HFFc6 (cell line): ENCODE measurements around the gene LRRN3. TPM values are rescaled to one million over a fixed set of nuclear protein-coding genes. Genes with fewer than 3 reads are reported as not detected.

Experiments used
- DNase-seq: peaks from one replicate; pipeline ENCODE4 v3.0.0-alpha.2; 2018
- H3K27ac Mint-ChIP-seq: 2 replicates; pipeline ENCODE4 v1.8.0; 2020; ENCODE audit warnings: mild to moderate bottlenecking, mixed read lengths
- H3K27me3 Mint-ChIP-seq: 2 replicates; pipeline ENCODE4 v1.8.0; 2021; ENCODE audit warnings: mild to moderate bottlenecking, moderate library complexity, mixed read lengths; ENCODE audit not compliant: insufficient read depth
- H3K36me3 Mint-ChIP-seq: 2 replicates; pipeline ENCODE4 v1.8.0; 2021; ENCODE audit warnings: low read depth, mixed read lengths
- H3K4me1 Mint-ChIP-seq: 2 replicates; pipeline ENCODE4 v1.8.0; 2020; ENCODE audit warnings: low read depth, mixed read lengths
- H3K4me3 Mint-ChIP-seq: 2 replicates; pipeline ENCODE4 v1.8.0; 2020; ENCODE audit warnings: mild to moderate bottlenecking, moderate library complexity, mixed read lengths
- H3K9me3 Mint-ChIP-seq: 2 replicates; pipeline ENCODE4 v1.8.0; 2020; ENCODE audit warnings: mild to moderate bottlenecking, mixed read lengths
- total RNA-seq, 6 experiments: library from RNA; stranded (reverse); fragmentation: NEBNext Ultra II Directional; extraction: Animal tissue kit (Norgen Biotek cat#: 25700); gene quantifications; 2 replicates in 1 of 6; 3 replicates in 5 of 6; pipeline ENCODE4 v1.2.3, GENCODE V29; 2021
- TF ChIP-seq, protein P1 (sequence below): fragments of 200-600 bp; sonication (generic); IDR thresholded peaks from 2 replicates; pipeline ENCODE4 v1.5.0; 2021; ENCODE audit warnings: antibody characterized with exemption, mild to moderate bottlenecking

Gene LRRN3
- total RNA-seq, 6 experiments from 2014 or later, result 13.7 to 42.0 (median 35.5) TPM

DNA sequence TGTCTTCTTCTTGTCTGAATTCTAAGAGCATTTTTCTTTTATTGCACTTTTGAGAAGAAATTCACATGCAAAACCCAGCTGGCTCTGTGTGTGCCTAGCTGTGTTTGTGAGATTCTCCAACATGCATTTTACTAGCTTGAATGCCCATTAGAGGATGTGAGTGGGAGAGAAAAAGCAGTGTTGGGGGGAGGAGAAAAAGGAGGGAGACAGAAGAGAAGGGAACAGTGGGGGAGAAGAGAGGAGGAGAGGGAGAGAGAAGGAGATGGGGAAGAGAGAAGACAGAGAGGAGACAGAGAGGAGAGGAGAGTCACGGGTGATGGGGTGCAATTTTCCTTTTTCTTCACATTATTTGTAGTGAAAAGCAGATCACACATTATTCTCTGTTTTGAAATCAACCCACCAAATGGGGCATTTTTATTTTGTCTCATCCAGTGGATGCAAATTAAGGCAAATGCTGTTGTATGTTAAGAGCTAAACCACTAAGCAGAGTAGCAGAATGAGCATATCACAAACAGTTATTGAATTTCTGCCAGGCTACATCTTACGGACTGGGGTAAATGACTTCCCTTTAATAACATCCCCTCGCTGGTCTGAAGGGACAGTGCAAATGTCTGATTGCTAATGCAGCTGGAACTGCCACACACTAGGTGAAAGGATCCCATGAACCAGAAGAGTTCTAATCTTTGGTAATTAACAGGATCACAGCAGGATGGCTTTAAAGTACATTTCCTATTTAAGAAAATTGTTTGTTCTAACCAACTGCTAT, 849 bp downstream of the LRRN3 start:
- Mint-ChIP-seq H3K4me1 (peaks cover 60% of the 10 kb centered on the region), H3K36me3 (no peaks in the 10 kb centered on the region; the same call in none of the 2 replicates), H3K27ac (peak overlapping the region; percentile 31; the same call in 1 of the 2 replicates), H3K4me3 (peak overlapping the region; percentile 94), H3K27me3 (no peaks in the 10 kb centered on the region), H3K9me3 (no peaks in the 10 kb centered on the region)
- TF ChIP-seq, protein P1, sequence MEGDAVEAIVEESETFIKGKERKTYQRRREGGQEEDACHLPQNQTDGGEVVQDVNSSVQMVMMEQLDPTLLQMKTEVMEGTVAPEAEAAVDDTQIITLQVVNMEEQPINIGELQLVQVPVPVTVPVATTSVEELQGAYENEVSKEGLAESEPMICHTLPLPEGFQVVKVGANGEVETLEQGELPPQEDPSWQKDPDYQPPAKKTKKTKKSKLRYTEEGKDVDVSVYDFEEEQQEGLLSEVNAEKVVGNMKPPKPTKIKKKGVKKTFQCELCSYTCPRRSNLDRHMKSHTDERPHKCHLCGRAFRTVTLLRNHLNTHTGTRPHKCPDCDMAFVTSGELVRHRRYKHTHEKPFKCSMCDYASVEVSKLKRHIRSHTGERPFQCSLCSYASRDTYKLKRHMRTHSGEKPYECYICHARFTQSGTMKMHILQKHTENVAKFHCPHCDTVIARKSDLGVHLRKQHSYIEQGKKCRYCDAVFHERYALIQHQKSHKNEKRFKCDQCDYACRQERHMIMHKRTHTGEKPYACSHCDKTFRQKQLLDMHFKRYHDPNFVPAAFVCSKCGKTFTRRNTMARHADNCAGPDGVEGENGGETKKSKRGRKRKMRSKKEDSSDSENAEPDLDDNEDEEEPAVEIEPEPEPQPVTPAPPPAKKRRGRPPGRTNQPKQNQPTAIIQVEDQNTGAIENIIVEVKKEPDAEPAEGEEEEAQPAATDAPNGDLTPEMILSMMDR, result no peak
- no peak for DNase-seq

DNA sequence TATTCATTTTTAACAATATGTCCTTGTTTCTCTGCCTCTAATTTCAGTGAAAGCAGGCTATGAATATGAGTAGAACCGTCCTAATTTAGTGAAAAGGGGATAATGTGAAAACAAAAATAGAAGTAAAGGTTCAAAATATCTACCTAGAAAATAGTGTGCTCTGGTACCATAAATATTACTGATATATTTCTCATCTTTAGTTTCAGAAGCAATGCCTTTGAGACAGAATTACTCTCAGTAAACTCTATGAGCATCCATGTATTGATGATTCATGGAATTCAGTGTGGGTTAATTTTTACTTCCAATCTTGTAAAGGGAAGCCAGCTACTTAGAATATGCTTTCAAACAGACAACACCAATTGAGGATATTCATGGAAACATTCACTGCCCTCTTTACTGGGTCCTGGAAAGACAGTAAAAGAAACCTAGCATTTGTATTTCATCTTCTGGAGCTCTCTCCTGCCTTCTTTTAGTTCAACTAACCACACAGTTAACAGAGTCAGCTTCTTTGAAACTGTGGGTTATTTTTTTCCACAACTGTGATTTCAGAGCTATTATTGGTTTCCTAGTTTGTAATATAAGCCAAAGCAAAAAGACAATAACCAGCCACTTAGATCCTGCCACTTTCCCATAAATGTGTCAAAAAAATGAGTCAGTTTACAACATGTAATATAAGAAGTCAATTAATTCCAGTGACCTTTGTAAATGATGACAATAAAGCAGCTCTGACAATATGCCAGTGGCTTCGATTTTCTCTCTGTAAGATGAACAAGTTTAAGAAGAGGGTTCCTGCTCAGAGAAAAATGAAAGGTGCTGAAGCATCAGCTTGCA, 1.7 kb downstream of the LRRN3 start:
- Mint-ChIP-seq H3K27me3 (no peaks in the 10 kb centered on the region), H3K4me3 (peak overlapping the region; percentile 94), H3K36me3 (no peaks in the 10 kb centered on the region; the same call in none of the 2 replicates), H3K9me3 (no peaks in the 10 kb centered on the region), H3K4me1 (peaks cover 62% of the 10 kb centered on the region), H3K27ac (peak overlapping the region; percentile 9)
- no peak for DNase-seq
- TF ChIP-seq, protein P1, result no peak

DNA sequence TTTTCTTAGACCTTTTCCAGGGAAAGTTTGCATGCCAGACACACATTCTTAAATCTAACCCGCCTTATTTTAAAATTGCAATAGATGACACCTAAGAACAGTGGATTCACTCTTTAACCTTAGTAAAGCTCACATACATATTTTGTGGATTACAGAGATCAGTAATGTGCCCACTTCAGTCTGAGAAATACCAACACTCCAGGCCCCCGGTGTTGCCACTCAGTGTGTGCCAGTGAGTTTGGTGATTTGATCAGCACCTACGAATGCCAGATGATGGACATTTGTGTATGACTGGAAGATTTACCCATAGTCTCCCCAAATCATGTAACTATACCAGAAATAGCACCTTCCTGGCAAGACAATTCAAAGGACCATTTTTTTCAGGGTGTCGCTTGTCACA, 2.6 kb downstream of the LRRN3 start:
- Mint-ChIP-seq H3K4me1 (peaks cover 71% of the 10 kb centered on the region), H3K36me3 (no peaks in the 10 kb centered on the region; the same call in none of the 2 replicates), H3K9me3 (no peaks in the 10 kb centered on the region), H3K27me3 (no peaks in the 10 kb centered on the region), H3K27ac (no peak overlapping the region; the same call in 1 of the 2 replicates), H3K4me3 (peak overlapping the region; percentile 94)
- TF ChIP-seq, protein P1, result no peak
- DNase-seq, result no peak

GRCh38 chr7:111094419-111094818, 3.5 kb downstream of the LRRN3 start:
- peak overlapping the region; percentile 94; the same call in 1 of the 2 replicates for H3K4me3 Mint-ChIP-seq
- H3K27me3 Mint-ChIP-seq, result no peaks in the 10 kb centered on the region
- H3K9me3 Mint-ChIP-seq, result no peaks in the 10 kb centered on the region

GRCh38 chr7:111096997-111097396, 6.1 kb downstream of the LRRN3 start:
- H3K4me1 Mint-ChIP-seq, result peaks cover 57% of the 10 kb centered on the region
- no peak overlapping the region for H3K27ac Mint-ChIP-seq
- no peaks in the 10 kb centered on the region for H3K9me3 Mint-ChIP-seq

More at GRCh38 chr7:111094419-111094818, 3.5 kb downstream of the LRRN3 start:
- Mint-ChIP-seq H3K4me1 (peaks cover 73% of the 10 kb centered on the region), H3K36me3 (no peaks in the 10 kb centered on the region; the same call in none of the 2 replicates), H3K27ac (no peak overlapping the region)
- TF ChIP-seq, protein P1, result no peak
- DNase-seq, result no peak

More at GRCh38 chr7:111096997-111097396, 6.1 kb downstream of the LRRN3 start:
- no peak overlapping the region for H3K4me3 Mint-ChIP-seq
- TF ChIP-seq, protein P1, result no peak
- H3K27me3 Mint-ChIP-seq, result no peaks in the 10 kb centered on the region
- no peaks in the 10 kb centered on the region; the same call in none of the 2 replicates for H3K36me3 Mint-ChIP-seq
- DNase-seq, result no peak
